Psoas muscle (tissue), 8 donors: ENCODE data around the gene RSPO1. TPM values are rescaled to one million over a fixed set of nuclear protein-coding genes. Genes with fewer than 3 reads are reported as not detected.

Experiments
- ATAC-seq, 4 donors: fragments of 200-7000 bp; cut with Tn5 transposase; one replicate each; pipeline ENCODE4 v1.9.1; 2020; ENCODE audit warnings: moderate library complexity in 3 of 4, mild to moderate bottlenecking in 2 of 4
- DNase-seq, 2 donors: peaks; one replicate each; pipeline ENCODE4 v3.0.0-alpha.2; 2020
- H3K27ac ChIP-seq: fragments of 200-600 bp; one replicate; pipeline ENCODE4 v1.8.0; 2022
- H3K27me3 ChIP-seq, 3 donors: fragments of 200-600 bp in 1 of 3; one replicate each; pipeline versions ENCODE4 v1.6.1 to v1.8.0; 2013 to 2022; ENCODE audit warnings: low read length in 2 of 3, mild to moderate bottlenecking in 2 of 3, moderate library complexity in 1 of 3; ENCODE audit not compliant: insufficient read depth in 3 of 3
- H3K36me3 ChIP-seq, 2 donors: fragments of 200-600 bp in 1 of 2; one replicate each; pipeline versions ENCODE4 v1.6.1 to v1.8.0; 2013 to 2022; ENCODE audit warnings: low read depth in 1 of 2, mild to moderate bottlenecking in 1 of 2, moderate library complexity in 1 of 2; ENCODE audit not compliant: insufficient read depth in 1 of 2
- H3K4me1 ChIP-seq: fragments of 200-600 bp; one replicate; pipeline ENCODE4 v1.8.0; 2022
- H3K4me3 ChIP-seq: fragments of 200-600 bp; one replicate; pipeline ENCODE4 v1.8.0; 2022; ENCODE audit warnings: mild to moderate bottlenecking
- H3K9me3 ChIP-seq: fragments of 200-600 bp; one replicate; pipeline ENCODE4 v1.8.0; 2022
- CTCF ChIP-seq: fragments of 200-600 bp; IDR thresholded peaks from one replicate; pipeline ENCODE4 v1.8.0; 2022; ENCODE audit warnings: antibody characterized with exemption
- WGBS, 3 donors: extraction: QIAGEN DNeasy Blood & Tissue Kit; methylation state at CpG; one replicate each; pipeline versions ENCODE4 v1.1.6 to v1.1.7; 2013; 5-methylcytosine and 5-hydroxymethylcytosine counted together
- intact Hi-C, 2 donors: fragments of 100-400 bp; cut with DNase I; formaldehyde crosslinking; loops; one replicate each; pipeline versions ENCODE4 v1.11.0 to v1.14.2; 2022
- polyA plus RNA-seq, 3 donors: library from polyadenylated mRNA; stranded (reverse); fragments of 200-250 nt; gene quantifications; one replicate each; pipeline ENCODE4 v1.2.3, GENCODE V29; 2013
- total RNA-seq, 4 donors: library from RNA; stranded (reverse); fragmentation: NEBNext Ultra II Directional in 2 of 4; extraction: Animal tissue kit (Norgen Biotek cat#: 25700) in 2 of 4; gene quantifications; one replicate each; pipeline versions ENCODE4 v1.2.1 to v1.2.4, GENCODE V29; 2021 to 2023
- donor health status: healthy with polysubstance abuse.
- donor health status: DM: no; HTN: no; CAD: no; lungs with moderate emphysema.
- donor health status: Bipolar disorder and iron deficiency.
- donor health status: healthy.
- donor health status: DM: yes; HTN: yes; CAD: no.
- donor health status: DM: no; HTN: no; CAD: no.
- donor health status: DM: no; HTN: no; CAD: no.
- donor health status: DM: yes; HTN: yes; CAD: no.

The RSPO1 gene
- total and polyA plus RNA-seq, 7 donors = 0.01 TPM; not detected in 6

GRCh38 chr1:37567023-37567422 lies 67.7 kb downstream of the RSPO1 start:
- Histone ChIP-seq H3K4me3 (no peak overlapping the region), H3K27ac (no peak overlapping the region), H3K27me3 (no peaks in the 10 kb centered on the region), H3K36me3 (peaks cover 30 to 88% of the 10 kb centered on the region in 2 donors), H3K4me1 (no peaks in the 10 kb centered on the region), H3K9me3 (no peaks in the 10 kb centered on the region)
- DNase-seq (no peak), ATAC-seq (no peak)
- TF ChIP-seq CTCF = no peak
- intact Hi-C loops = no loop called here
- WGBS, 3 donors = 82 to 91% (median 84%) methylated on average over 3 of the region's 3 CpGs

GRCh38 chr1:37564892-37565291 lies 69.8 kb downstream of the RSPO1 start:
- H3K9me3 ChIP-seq = no peaks in the 10 kb centered on the region
- intact Hi-C loops = no loop called here
- H3K27ac ChIP-seq = no peak overlapping the region
- no peaks in the 10 kb centered on the region for H3K27me3 ChIP-seq
- no peak for TF ChIP-seq CTCF
- H3K4me1 ChIP-seq = no peaks in the 10 kb centered on the region
- DNase-seq (no peak), ATAC-seq (no peak)
- peaks cover 22 to 69% of the 10 kb centered on the region in 2 donors for H3K36me3 ChIP-seq
- H3K4me3 ChIP-seq = no peak overlapping the region

- Histone ChIP-seq H3K4me1 (no peaks in the 10 kb centered on the region), H3K27ac (no peak overlapping the region), H3K36me3 (peaks cover 9 to 50% of the 10 kb centered on the region in 2 donors), H3K9me3 (no peaks in the 10 kb centered on the region), H3K27me3 (no peaks in the 10 kb centered on the region), H3K4me3 (no peak overlapping the region)
- TF ChIP-seq CTCF = no peak
- no peak for ATAC-seq
- intact Hi-C loops = no loop called here
- no peak for DNase-seq
- 82 to 100% (median 93%) methylated on average over 1 of the region's 1 CpG for WGBS, 3 donors
These were observed 71.7 kb downstream of the RSPO1 start for GRCh38 chr1:37562984-37563383.

Other genes starting within 250 kb of the RSPO1 start
- 10 to 100 TPM in 3 of 4 donors, 1 to 10 TPM in 1; 1.9 to 30.2 (median 15.6) TPM for gene ZC3H12A, start 160.3 kb downstream of the RSPO1 start, total RNA-seq
- 10 to 100 TPM in 1 of 3 donors, 1 to 10 TPM in 2; 3.2 to 23.3 (median 3.7) TPM for gene ZC3H12A, start 160.3 kb downstream of the RSPO1 start, polyA plus RNA-seq
- 10 to 100 TPM; 27.2 to 35.5 (median 33.0) TPM for gene MEAF6, start 120.1 kb downstream of the RSPO1 start, total RNA-seq
- 100 to 1,000 TPM in 1 of 3 donors, 10 to 100 TPM in 2; 33.8 to 109 (median 43.1) TPM for gene MEAF6, start 120.1 kb downstream of the RSPO1 start, polyA plus RNA-seq
- gene SNIP1, start 80.6 kb downstream of the RSPO1 start, total RNA-seq = 10 to 100 TPM in 1 of 4 donors, 1 to 10 TPM in 3; 8.1 to 11.9 (median 9.3) TPM
- 1 to 10 TPM; 4.1 to 8.0 (median 7.4) TPM for gene SNIP1, start 80.6 kb downstream of the RSPO1 start, polyA plus RNA-seq
- gene DNALI1, start 78.0 kb downstream of the RSPO1 start, total RNA-seq = 1 to 10 TPM; 1.2 to 2.0 (median 1.3) TPM
- 1 to 10 TPM in 2 of 3 donors, under 1 TPM in 1; 0.82 to 2.1 (median 1.1) TPM for gene DNALI1, start 78.0 kb downstream of the RSPO1 start, polyA plus RNA-seq
- 10 to 100 TPM; 29.6 to 52.3 (median 49.5) TPM for gene GNL2, start 39.0 kb downstream of the RSPO1 start, total RNA-seq
- gene GNL2, start 39.0 kb downstream of the RSPO1 start, polyA plus RNA-seq = 100 to 1,000 TPM in 1 of 3 donors, 10 to 100 TPM in 2; 48.2 to 104 (median 58.9) TPM
- gene CDCA8, start 57.6 kb upstream of the RSPO1 start, total RNA-seq = under 1 TPM; 0.10 to 0.67 (median 0.14) TPM
- under 1 TPM; 0.23 to 0.78 (median 0.66) TPM for gene CDCA8, start 57.6 kb upstream of the RSPO1 start, polyA plus RNA-seq
- gene EPHA10, start 130.2 kb upstream of the RSPO1 start, total RNA-seq = not detected
- gene EPHA10, start 130.2 kb upstream of the RSPO1 start, polyA plus RNA-seq = under 1 TPM in 1 of 3 donors, not detected in 2; 0.05 TPM
- 1 to 10 TPM; 2.1 to 3.4 (median 2.7) TPM for gene MANEAL, start 159.0 kb upstream of the RSPO1 start, total RNA-seq
- gene MANEAL, start 159.0 kb upstream of the RSPO1 start, polyA plus RNA-seq = 1 to 10 TPM; 3.7 to 4.3 (median 4.0) TPM
- 10 to 100 TPM; 26.6 to 32.1 (median 28.1) TPM for gene C1orf122, start 172.9 kb upstream of the RSPO1 start, total RNA-seq
- 100 to 1,000 TPM in 1 of 3 donors, 10 to 100 TPM in 2; 52.2 to 109 (median 73.6) TPM for gene C1orf122, start 172.9 kb upstream of the RSPO1 start, polyA plus RNA-seq
- gene YRDC, start 173.3 kb upstream of the RSPO1 start, total RNA-seq = 10 to 100 TPM in 2 of 4 donors, 1 to 10 TPM in 2; 3.4 to 12.5 (median 10.2) TPM
- gene YRDC, start 173.3 kb upstream of the RSPO1 start, polyA plus RNA-seq = 10 to 100 TPM; 11.3 to 36.0 (median 13.4) TPM
- gene MTF1, start 224.7 kb upstream of the RSPO1 start, total RNA-seq = 10 to 100 TPM; 13.3 to 18.8 (median 14.0) TPM
- 10 to 100 TPM in 1 of 3 donors, 1 to 10 TPM in 2; 3.1 to 20.2 (median 6.0) TPM for gene MTF1, start 224.7 kb upstream of the RSPO1 start, polyA plus RNA-seq